Measurements from ENCODE around the gene SORT1.

- TF ChIP-seq CTCF (IDR thresholded peaks at IDR 0.05; ENCODE audit: control extremely low read depth in 1 of 3, insufficient read depth in 1 of 3, low read depth in 1 of 3, low read length in 3 of 3) (no peak), CHD2 (IDR thresholded peaks at IDR 0.05; ENCODE audit: low read length) (no peak), JUND (IDR thresholded peaks at IDR 0.05; ENCODE audit: low read length) (no peak), TAF1 (IDR thresholded peaks at IDR 0.05; ENCODE audit: low read depth, low read length) (no peak), POLR2AphosphoS5 (IDR thresholded peaks at IDR 0.05; ENCODE audit: low read depth, low read length) (no peak), GTF2F1 (IDR thresholded peaks at IDR 0.05; ENCODE audit: borderline replicate concordance, low read depth, low read length) (no peak), MAX (IDR thresholded peaks at IDR 0.05) (no peak), POLR2A (IDR thresholded peaks at IDR 0.05; ENCODE audit: control extremely low read depth in 1 of 2, low read depth in 2 of 2, low read length in 2 of 2) (no peak), EP300 (IDR thresholded peaks at IDR 0.05; ENCODE audit: borderline replicate concordance in 1 of 2, low read depth in 2 of 2, low read length in 2 of 2) (no peak), ASH2L (IDR thresholded peaks at IDR 0.05; ENCODE audit: low read length) (no peak)
Measured at GRCh38 chr1:109304226-109304920, 93.3 kb downstream of the SORT1 start.
